Spinal cord (tissue), 10 donors: ENCODE measurements around the gene CNOT3. TPM values are rescaled to one million over a fixed set of nuclear protein-coding genes. Genes with fewer than 3 reads are reported as not detected.
"Not testable (repeated sequence)": the region's sequence is repeated elsewhere in the genome, so short reads cannot be mapped to it uniquely, and the experiment has no call there.

Experiments used
- DNase-seq, 6 donors: peaks; one replicate each; pipeline versions ENCODE4 v3.0.0 to v3.0.0-alpha.2; 2013 to 2015; ENCODE audit warnings: low spot score in 6 of 6, low read depth in 4 of 6
- H3K27ac ChIP-seq: one replicate; pipeline ENCODE4 v1.5.1; 2013; ENCODE audit warnings: low read depth, low read length, control low read depth
- H3K27me3 ChIP-seq: one replicate; pipeline ENCODE4 v1.6.1; 2013; ENCODE audit warnings: low read length; ENCODE audit not compliant: control insufficient read depth, insufficient read depth
- H3K36me3 ChIP-seq: one replicate; pipeline ENCODE4 v1.6.1; 2013; ENCODE audit warnings: low read length; ENCODE audit not compliant: control insufficient read depth, insufficient read depth
- H3K4me1 ChIP-seq: one replicate; pipeline ENCODE4 v1.6.1; 2013; ENCODE audit warnings: low read length; ENCODE audit not compliant: control insufficient read depth, insufficient read depth
- H3K4me3 ChIP-seq: one replicate; pipeline ENCODE4 v1.5.1; 2013; ENCODE audit warnings: low read depth, low read length, control low read depth
- H3K9me3 ChIP-seq: one replicate; pipeline ENCODE4 v1.6.1; 2013; ENCODE audit warnings: low read length; ENCODE audit not compliant: control insufficient read depth, insufficient read depth
- WGBS: methylation state at CpG from one replicate; pipeline ENCODE4 v1.1.5; 2013; ENCODE audit warnings: missing lambda C conversion rate; ENCODE audit not compliant: insufficient coverage; 5-methylcytosine and 5-hydroxymethylcytosine counted together
- polyA plus RNA-seq, 2 donors: library from polyadenylated mRNA; unstranded; fragments of 120-200 nt; gene quantifications; one replicate each; pipeline ENCODE4 v1.2.1, GENCODE V29; 2013; ENCODE audit not compliant: insufficient read length in 2 of 2
- total RNA-seq, 2 donors: library from RNA; depleted of rRNA in 1 of 2; stranded (reverse); fragments of 120-200 nt in 1 of 2; fragments of >200 nt in 1 of 2; gene quantifications; one replicate each; pipeline versions ENCODE4 v1.2.3 to v1.2.4, GENCODE V29; 2013 to 2014
- donor health status: healthy.

The CNOT3 gene
- total and polyA plus RNA-seq, 4 donors = 7.2 to 62.9 (median 36.7) TPM

DNA sequence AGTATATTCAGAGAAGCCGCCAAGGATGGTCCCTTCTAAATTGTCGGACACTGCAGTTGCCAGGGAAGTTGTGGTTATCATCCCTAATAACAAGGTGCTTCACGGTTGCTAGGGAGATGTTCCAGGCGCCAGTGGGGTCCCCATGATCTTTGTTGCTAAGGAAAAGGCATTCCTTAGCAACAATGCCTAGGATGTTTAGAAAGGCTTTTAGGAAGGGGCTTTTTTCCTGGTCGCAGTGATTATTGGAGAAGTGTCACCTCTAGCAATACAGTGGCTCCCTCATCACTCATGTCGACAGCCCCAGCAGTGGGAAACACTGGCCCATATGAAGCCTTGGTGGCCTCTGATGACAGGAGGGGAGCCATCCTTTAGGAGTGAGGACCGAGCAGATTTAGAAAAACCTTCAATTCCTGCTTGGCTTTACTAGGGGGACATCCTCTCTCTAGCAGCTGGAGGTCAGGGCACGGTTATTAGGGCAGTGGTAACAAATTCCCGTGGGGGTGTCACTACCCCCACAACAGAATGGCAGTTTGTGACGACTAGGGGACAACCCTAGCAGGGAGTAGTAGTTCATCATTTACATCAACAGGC, 41.8 kb downstream of the CNOT3 start:
- 15% methylated on average over 5 of the region's 10 CpGs for WGBS
- Histone ChIP-seq H3K4me3 (no peak overlapping the region), H3K27me3 (no peaks in the 10 kb centered on the region), H3K27ac (peak overlapping the region; percentile 41), H3K36me3 (peaks cover 58% of the 10 kb centered on the region), H3K9me3 (no peaks in the 10 kb centered on the region), H3K4me1 (peaks cover 25% of the 10 kb centered on the region)
- DNase-seq = peak in 1 of 6 donors; percentile 78

DNA sequence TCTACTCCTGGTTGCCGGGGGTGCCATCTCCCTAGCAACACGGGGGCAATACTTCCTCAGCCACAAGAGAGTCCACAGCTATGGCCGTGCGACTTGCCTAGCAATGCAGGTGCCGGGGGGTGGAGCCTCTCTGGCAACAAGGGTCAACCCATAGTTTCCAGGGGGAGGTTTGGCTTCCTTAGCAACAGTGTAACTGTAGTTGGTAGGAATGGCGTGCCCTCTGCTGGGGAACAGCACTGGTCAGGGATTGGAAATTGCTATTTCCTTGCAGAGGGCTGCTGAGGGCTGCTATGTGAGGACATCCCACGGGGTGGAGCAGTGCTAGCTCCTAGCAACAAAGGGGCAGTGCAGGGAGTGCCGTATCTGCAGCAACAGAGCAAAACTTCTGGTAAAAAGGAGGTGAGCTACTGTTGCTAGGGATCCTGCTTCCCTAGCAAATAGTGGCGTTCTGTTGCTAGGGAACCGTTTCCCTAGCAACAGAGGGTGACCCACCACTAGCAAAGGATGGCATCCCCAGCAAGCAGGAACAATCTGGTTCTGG, 42.4 kb downstream of the CNOT3 start:
- Histone ChIP-seq H3K9me3 (no peaks in the 10 kb centered on the region), H3K4me1 (peaks cover 25% of the 10 kb centered on the region), H3K27ac (peak overlapping the region; percentile 64), H3K4me3 (no peak overlapping the region), H3K36me3 (peaks cover 54% of the 10 kb centered on the region), H3K27me3 (no peaks in the 10 kb centered on the region)
- DNase-seq = peak in 5 of 6 donors; percentile 74 to 94 (median 84)
- WGBS = 14% methylated on average over 10 of the region's 10 CpGs

DNA sequence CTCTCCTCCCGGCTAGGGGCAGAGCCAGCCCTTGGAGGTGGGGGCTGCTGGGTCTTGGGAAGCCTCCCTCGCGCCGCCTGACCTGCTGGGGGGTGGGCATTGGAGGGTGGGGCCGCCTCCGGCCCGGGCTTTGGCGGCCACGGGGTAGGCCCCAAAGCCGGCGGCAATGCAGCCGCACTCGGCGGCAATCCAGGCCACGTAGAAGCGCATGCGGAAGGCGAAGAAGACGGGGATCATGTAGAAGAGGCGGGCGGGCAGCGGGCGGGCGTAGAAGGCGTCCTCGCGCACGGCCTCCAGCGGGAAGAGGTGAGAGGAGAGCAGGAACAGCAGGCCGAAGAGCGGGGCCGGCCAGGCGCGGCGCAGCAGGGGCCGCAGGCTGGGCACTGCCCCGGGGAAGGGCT, 43.1 kb downstream of the CNOT3 start:
- 80% methylated on average over 34 of the region's 37 CpGs for WGBS
- H3K4me3 ChIP-seq = no peak overlapping the region
- no peaks in the 10 kb centered on the region for H3K27me3 ChIP-seq
- peak overlapping the region; percentile 64 for H3K27ac ChIP-seq
- peaks cover 25% of the 10 kb centered on the region for H3K4me1 ChIP-seq
- H3K9me3 ChIP-seq = no peaks in the 10 kb centered on the region
- H3K36me3 ChIP-seq = peaks cover 54% of the 10 kb centered on the region
- DNase-seq = no peak

- 90% methylated on average over 1 of the region's 3 CpGs for WGBS
- H3K4me3 ChIP-seq, H3K27ac ChIP-seq, H3K27me3 ChIP-seq, H3K9me3 ChIP-seq, DNase-seq: not testable (repeated sequence)
- H3K4me1 ChIP-seq = peaks cover 25% of the 10 kb centered on the region
- H3K36me3 ChIP-seq = peaks cover 54% of the 10 kb centered on the region
Observed at GRCh38 chr19:54181894-54182293, 44.3 kb downstream of the CNOT3 start.

- no peak overlapping the region for H3K4me3 ChIP-seq
- H3K27ac ChIP-seq = no peak overlapping the region
- H3K27me3 ChIP-seq = no peaks in the 10 kb centered on the region
- peaks cover 58% of the 10 kb centered on the region for H3K36me3 ChIP-seq
- H3K4me1 ChIP-seq = peaks cover 30% of the 10 kb centered on the region
- WGBS = 91% methylated on average over 11 of the region's 11 CpGs
- no peaks in the 10 kb centered on the region for H3K9me3 ChIP-seq
- no peak for DNase-seq
Observed at GRCh38 chr19:54183431-54183830, 45.9 kb downstream of the CNOT3 start.

DNA sequence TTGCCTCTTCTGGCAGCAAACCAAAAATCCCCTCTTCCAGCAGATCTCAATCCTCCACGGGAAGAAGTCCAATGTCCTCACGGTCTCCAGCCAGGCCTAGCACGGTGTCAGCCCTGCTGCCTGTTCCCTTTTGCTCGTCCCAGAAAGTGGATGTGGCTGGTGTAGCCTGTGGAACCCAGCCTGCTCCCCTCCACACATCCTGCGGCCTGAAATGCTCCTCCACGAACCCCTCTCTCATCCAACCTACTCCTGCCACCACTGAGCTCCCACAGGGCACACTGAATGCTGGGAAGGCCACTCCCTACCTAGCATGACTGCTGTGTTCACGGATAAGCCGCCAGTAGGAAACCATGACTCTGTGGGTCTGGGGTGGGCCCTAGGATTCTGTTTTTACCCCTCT, 48.8 kb downstream of the CNOT3 start:
- WGBS = 89% methylated on average over 7 of the region's 8 CpGs
- Histone ChIP-seq H3K36me3 (peaks cover 42% of the 10 kb centered on the region), H3K27ac (no peak overlapping the region)

GRCh38 chr19:54186934-54187381, 49.4 kb downstream of the CNOT3 start:
- 91% methylated on average over 7 of the region's 11 CpGs for WGBS
- Histone ChIP-seq H3K4me1 (peaks cover 18% of the 10 kb centered on the region), H3K4me3 (no peak overlapping the region), H3K27me3 (no peaks in the 10 kb centered on the region), H3K27ac (no peak overlapping the region), H3K9me3 (no peaks in the 10 kb centered on the region), H3K36me3 (peaks cover 41% of the 10 kb centered on the region)
- DNase-seq = no peak

More for the DNA sequence above, 48.8 kb downstream of the CNOT3 start:
- DNase-seq = no peak
- H3K4me1 ChIP-seq = peaks cover 12% of the 10 kb centered on the region
- H3K27me3 ChIP-seq = no peaks in the 10 kb centered on the region
- no peak overlapping the region for H3K4me3 ChIP-seq
- no peaks in the 10 kb centered on the region for H3K9me3 ChIP-seq

DNA sequence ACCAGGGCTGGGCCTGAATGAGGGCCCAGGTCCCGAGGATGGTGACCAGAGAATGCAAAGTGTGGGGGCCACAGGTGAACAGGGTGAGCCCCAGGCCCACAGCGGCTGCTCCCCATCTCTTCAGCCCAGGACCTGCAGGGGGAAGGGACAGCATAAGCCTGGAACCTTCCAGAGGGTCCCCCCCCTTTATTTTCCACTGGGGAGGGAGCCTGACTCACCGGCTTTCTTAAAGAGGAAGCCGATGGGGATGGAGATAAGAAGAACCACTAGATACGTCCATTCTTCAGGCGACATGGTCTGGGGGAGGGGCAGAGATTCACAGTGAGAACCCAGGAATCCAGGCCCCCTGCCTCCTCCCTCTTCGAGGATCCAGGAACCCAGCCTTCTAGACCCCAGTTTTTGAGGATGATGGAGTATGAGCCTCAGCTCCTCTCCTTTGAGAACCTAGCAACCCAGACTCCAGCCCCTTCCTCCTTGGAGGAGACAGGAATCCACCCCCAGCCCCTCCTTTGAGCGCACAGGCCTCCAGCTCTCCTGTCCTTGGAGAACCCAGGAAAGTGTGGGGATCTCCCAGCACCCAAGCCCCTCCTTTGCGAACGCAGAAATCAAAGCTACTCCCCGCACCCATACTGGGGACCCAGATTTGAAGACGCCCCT, 50.8 kb downstream of the CNOT3 start:
- Histone ChIP-seq H3K4me3 (peak overlapping the region; percentile 62), H3K36me3 (peaks cover 46% of the 10 kb centered on the region), H3K27ac (peak overlapping the region; percentile 100), H3K9me3 (no peaks in the 10 kb centered on the region), H3K4me1 (peaks cover 24% of the 10 kb centered on the region), H3K27me3 (no peaks in the 10 kb centered on the region)
- 33% methylated on average over 8 of the region's 12 CpGs for WGBS
- DNase-seq = no peak

DNA sequence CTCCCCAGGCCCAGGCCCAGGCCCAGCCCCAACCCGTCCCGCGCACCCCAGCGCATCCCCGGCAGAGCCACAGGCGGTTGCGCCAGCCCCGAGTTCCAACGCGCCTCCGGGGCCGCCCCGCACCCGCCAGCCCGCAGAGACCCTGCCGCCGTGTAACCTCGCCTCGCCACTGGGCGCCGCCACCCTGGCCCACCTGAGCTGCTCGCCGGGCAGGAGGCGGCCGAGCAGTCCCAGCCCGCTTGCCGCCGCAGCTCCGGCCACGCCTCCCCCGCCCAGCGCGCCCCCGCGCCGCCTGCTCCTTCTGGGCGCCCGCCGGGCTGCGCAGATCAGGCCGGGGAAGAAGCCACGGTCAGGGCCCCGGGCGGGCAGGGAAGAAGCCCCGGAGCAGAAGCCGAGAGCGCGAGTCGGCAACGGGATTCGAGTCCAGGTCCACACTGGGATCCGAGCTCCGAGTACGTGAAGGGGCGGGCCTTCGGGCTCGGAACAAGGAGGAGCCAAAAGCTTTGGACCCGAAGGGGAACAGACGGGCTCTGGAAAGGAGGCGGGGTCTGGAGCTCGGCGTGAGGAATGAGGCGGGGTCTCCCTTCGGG, 51.7 kb downstream of the CNOT3 start, which contains the start of gene MBOAT7:
Gene MBOAT7, minus strand, starts transcription at position 436 of the 590 bp plus-strand sequence. CDS start 1,072 bp downstream, outside the sequence.
- Histone ChIP-seq H3K27me3 (no peaks in the 10 kb centered on the region), H3K27ac (peak within 1 kb of the TSS; percentile 100), H3K4me3 (peak within 1 kb of the TSS; percentile 92), H3K9me3 (no peaks in the 10 kb centered on the region), H3K36me3 (peaks cover 43% of the 10 kb centered on the region), H3K4me1 (peaks cover 24% of the 10 kb centered on the region)
- no peak for DNase-seq
- WGBS = under 1% methylated on average over 64 of the region's 64 CpGs
